ENCODE results near the gene MBOAT1. TPM values are rescaled to one million over a fixed set of nuclear protein-coding genes. Genes with fewer than 3 reads are reported as not detected.

Gene MBOAT1
- total RNA-seq, 1 experiment from 2014 or later = 9.9 TPM

GRCh38 chr6:20213271-20213798, 1.1 kb upstream of the MBOAT1 start:
- DNase-seq = no peak
- Histone ChIP-seq H2BK15ac (ENCODE audit: low read depth, low read length) (no peak overlapping the region), H2AFZ (ENCODE audit: low read length) (no peak overlapping the region), H3K23me2 (ENCODE audit: insufficient read length, low read depth, low read length, poor library complexity, severe bottlenecking) (peaks cover 18% of the 10 kb centered on the region), H3K9ac (ENCODE audit: extremely low read depth, insufficient read length, low read length) (no peak overlapping the region), H2AK5ac (ENCODE audit: insufficient read length, low read length) (no peak overlapping the region), H4K20me1 (ENCODE audit: control insufficient read depth, insufficient read depth, insufficient read length) (no peaks in the 10 kb centered on the region), H4K5ac (ENCODE audit: insufficient read length, low read depth, low read length) (no peak overlapping the region), H2BK5ac (ENCODE audit: insufficient read length, low read length) (no peak overlapping the region), H3K79me1 (ENCODE audit: insufficient read depth, low read depth, low read length, poor library complexity, severe bottlenecking) (no peaks in the 10 kb centered on the region), H4K8ac (replicated peaks; ENCODE audit: insufficient read length, low read depth, low read length) (no peak overlapping the region), H3K4ac (ENCODE audit: low read depth, low read length) (no peak overlapping the region), H2BK12ac (ENCODE audit: insufficient read length, low read depth, low read length) (no peak overlapping the region), H2BK20ac (ENCODE audit: low read depth, low read length, poor library complexity, severe bottlenecking) (no peak overlapping the region), H3K56ac (ENCODE audit: insufficient read length, low read depth, low read length) (no peak overlapping the region), H3K4me2 (ENCODE audit: insufficient read depth, insufficient read length, low read length) (peak overlapping the region; percentile 69), H2BK120ac (ENCODE audit: low read depth, low read length, poor library complexity, severe bottlenecking) (no peak overlapping the region), H3K27me3 (ENCODE audit: insufficient read depth, low read length) (no peaks in the 10 kb centered on the region), H3K9me3 (ENCODE audit: control insufficient read depth, low read depth, low read length) (no peaks in the 10 kb centered on the region), H3K27ac (ENCODE audit: insufficient read length, low read depth, low read length) (no peak overlapping the region), H3K18ac (ENCODE audit: insufficient read length, low read depth, low read length) (no peak overlapping the region), H3K23ac (ENCODE audit: insufficient read length, low read depth, low read length) (no peak overlapping the region), H3K14ac (ENCODE audit: insufficient read depth, low read length) (no peak overlapping the region), H3K4me1 (ENCODE audit: insufficient read depth, low read length) (peaks cover 3% of the 10 kb centered on the region; the same call in 1 of the 2 replicates), H4K91ac (ENCODE audit: insufficient read length, low read depth, low read length) (no peak overlapping the region), H3K79me2 (ENCODE audit: insufficient read depth, low read length) (no peaks in the 10 kb centered on the region; the same call in 1 of the 2 replicates), H3T11ph (ENCODE audit: low read length) (no peak overlapping the region)
- Mint-ChIP-seq H3K27me3 (ENCODE audit: low read depth) (peaks cover 4% of the 10 kb centered on the region; the same call in 1 of the 2 replicates), H3K9me3 (no peaks in the 10 kb centered on the region), H3K4me1 (peaks cover 26 to 31% of the 10 kb centered on the region in 2 experiments), H3K27ac (no peak overlapping the region; a peak in 1 of 7 replicates), H3K4me3 (peak overlapping the region; percentile 78 to 88), H3K36me3 (ENCODE audit: insufficient read depth in 1 of 3, low read depth in 3 of 3) (no peaks in the 10 kb centered on the region)
- no peak for TF ChIP-seq CTCF (conservative IDR thresholded peaks at IDR 0.05)
- no CpG with 5 or more reads among the region's 9 CpGs for WGBS (ENCODE audit: extremely low coverage, insufficient read length, low lambda C conversion rate)
